ENCODE measurements around the gene HOXB5. TPM values are rescaled to one million over a fixed set of nuclear protein-coding genes. Genes with fewer than 3 reads are reported as not detected.

HOXB5 gene
- total RNA-seq, 1 experiment from 2014 or later, result not detected

- H3K27me3 Mint-ChIP-seq (ENCODE audit: insufficient read depth, unreplicated experiment), result peaks cover 20% of the 10 kb centered on the region
- H3K4me1 Mint-ChIP-seq (ENCODE audit: low read depth, unreplicated experiment), result no peaks in the 10 kb centered on the region
- ChIA-PET POLR2A (no interaction called here), CTCF (no interaction called here)
- Histone ChIP-seq H3K9me3 (no peaks in the 10 kb centered on the region), H3K4me1 (peaks cover 11% of the 10 kb centered on the region), H3K4me3 (ENCODE audit: low read depth, low read length) (no peak overlapping the region), H3K27me3 (replicated peaks; ENCODE audit: control insufficient read depth, insufficient read depth, low read length) (peaks cover 8% of the 10 kb centered on the region), H3K36me3 (ENCODE audit: control insufficient read depth, insufficient read depth, low read length) (no peaks in the 10 kb centered on the region)
- no TSS peak for BruUV-seq (replicated peaks)
- H3K4me3 Mint-ChIP-seq (ENCODE audit: unreplicated experiment), result no peak overlapping the region
- no peak for DNase-seq
- no peaks in the 10 kb centered on the region for H3K9me3 Mint-ChIP-seq (ENCODE audit: unreplicated experiment)
- H3K27ac Mint-ChIP-seq (ENCODE audit: unreplicated experiment), result no peak overlapping the region
- TF ChIP-seq CTCF (IDR thresholded peaks at IDR 0.05; ENCODE audit: insufficient read depth in 1 of 2, low read depth in 1 of 2, low read length in 1 of 2, severe bottlenecking in 1 of 2, unreplicated experiment in 1 of 2), result no peak
- no peaks in the 10 kb centered on the region for H3K36me3 Mint-ChIP-seq (ENCODE audit: insufficient read depth, unreplicated experiment)
- intact Hi-C loops (cut with micrococcal nuclease; ENCODE audit: unreplicated experiment), result no loop called here
These were observed 2.1 kb downstream of the HOXB5 start for GRCh38 chr17:48591255-48592056.

- Histone ChIP-seq H3K9me3 (no peaks in the 10 kb centered on the region), H3K4me1 (peaks cover 15% of the 10 kb centered on the region), H3K27me3 (replicated peaks; ENCODE audit: control insufficient read depth, insufficient read depth, low read length) (peaks cover 12% of the 10 kb centered on the region), H3K36me3 (ENCODE audit: control insufficient read depth, insufficient read depth, low read length) (no peaks in the 10 kb centered on the region), H3K4me3 (ENCODE audit: low read depth, low read length) (no peak overlapping the region)
- POLR2A ChIA-PET, result interaction anchor here (0.6 kb wide), 1 partner anchor 36 kb away, joined by 17 read pairs; the partner anchor contains the start of gene HOXB9
- Mint-ChIP-seq H3K4me3 (ENCODE audit: unreplicated experiment) (peak overlapping the region; percentile 66), H3K9me3 (ENCODE audit: unreplicated experiment) (no peaks in the 10 kb centered on the region), H3K36me3 (ENCODE audit: insufficient read depth, unreplicated experiment) (no peaks in the 10 kb centered on the region), H3K27me3 (ENCODE audit: insufficient read depth, unreplicated experiment) (peaks cover 27% of the 10 kb centered on the region), H3K27ac (ENCODE audit: unreplicated experiment) (no peak overlapping the region), H3K4me1 (ENCODE audit: low read depth, unreplicated experiment) (peaks cover 5% of the 10 kb centered on the region)
- intact Hi-C loops (cut with micrococcal nuclease; ENCODE audit: unreplicated experiment), result no loop called here
- TSS peak; percentile 89 for BruUV-seq (replicated peaks)
- CTCF ChIA-PET, result interaction anchor here (0.6 kb wide), 2 partner anchors 11 to 1035 kb away, joined by 3 read pairs; no protein-coding TSS in a partner anchor
- no peak for DNase-seq
- no peak for TF ChIP-seq CTCF (IDR thresholded peaks at IDR 0.05; ENCODE audit: insufficient read depth in 1 of 2, low read depth in 1 of 2, low read length in 1 of 2, severe bottlenecking in 1 of 2, unreplicated experiment in 1 of 2)
These were observed 2.9 kb downstream of the HOXB5 start for GRCh38 chr17:48590607-48591161.

GRCh38 chr17:48589831-48590606, 3.6 kb downstream of the HOXB5 start, which contains the start of gene HOXB3:
TSS of gene HOXB3 (minus strand) at chr17:48590241. CDS start at chr17:48552474, 37,767 bp downstream.
- peak within 1 kb of the TSS; percentile 20 for H3K4me3 ChIP-seq (ENCODE audit: low read depth, low read length)
- intact Hi-C loops (cut with micrococcal nuclease; ENCODE audit: unreplicated experiment), result no loop called here
- ChIA-PET POLR2A (interaction anchor here (0.6 kb wide), 1 partner anchor 36 kb away, joined by 17 read pairs; the partner anchor contains the start of gene HOXB9), CTCF (interaction anchor here (0.6 to 1.5 kb wide), 5 partner anchors 10 to 1036 kb away, joined by 3 to 5 read pairs (median 3); no protein-coding TSS in a partner anchor)
- H3K36me3 ChIP-seq (ENCODE audit: control insufficient read depth, insufficient read depth, low read length), result no peaks in the 10 kb centered on the region
- TF ChIP-seq CTCF (IDR thresholded peaks at IDR 0.05; ENCODE audit: insufficient read depth in 1 of 2, low read depth in 1 of 2, low read length in 1 of 2, severe bottlenecking in 1 of 2, unreplicated experiment in 1 of 2), result no peak
- peaks cover 12% of the 10 kb centered on the region for H3K27me3 ChIP-seq (replicated peaks; ENCODE audit: control insufficient read depth, insufficient read depth, low read length)
- DNase-seq, result peak; percentile 57 to 87
- H3K27ac Mint-ChIP-seq (ENCODE audit: unreplicated experiment), result no peak within 1 kb of the TSS
- H3K9me3 ChIP-seq, result no peaks in the 10 kb centered on the region
- peaks cover 10% of the 10 kb centered on the region for H3K4me1 Mint-ChIP-seq (ENCODE audit: low read depth, unreplicated experiment)
- peak within 1 kb of the TSS; percentile 66 for H3K4me3 Mint-ChIP-seq (ENCODE audit: unreplicated experiment)
- peaks cover 28% of the 10 kb centered on the region for H3K27me3 Mint-ChIP-seq (ENCODE audit: insufficient read depth, unreplicated experiment)
- no peaks in the 10 kb centered on the region for H3K9me3 Mint-ChIP-seq (ENCODE audit: unreplicated experiment)
- BruUV-seq (replicated peaks), result no TSS peak
- H3K36me3 Mint-ChIP-seq (ENCODE audit: insufficient read depth, unreplicated experiment), result no peaks in the 10 kb centered on the region
- peaks cover 20% of the 10 kb centered on the region for H3K4me1 ChIP-seq

Measured in Caco-2 (cell line).